ENCODE results near the gene CARD19. TPM values are rescaled to one million over a fixed set of nuclear protein-coding genes. Genes with fewer than 3 reads are reported as not detected.

CARD19 gene
- polyA plus RNA-seq, 1 donor (not counting 4 experiments of a cell fraction or from before 2014, with no cell fraction given) = 36.7 TPM

DNA sequence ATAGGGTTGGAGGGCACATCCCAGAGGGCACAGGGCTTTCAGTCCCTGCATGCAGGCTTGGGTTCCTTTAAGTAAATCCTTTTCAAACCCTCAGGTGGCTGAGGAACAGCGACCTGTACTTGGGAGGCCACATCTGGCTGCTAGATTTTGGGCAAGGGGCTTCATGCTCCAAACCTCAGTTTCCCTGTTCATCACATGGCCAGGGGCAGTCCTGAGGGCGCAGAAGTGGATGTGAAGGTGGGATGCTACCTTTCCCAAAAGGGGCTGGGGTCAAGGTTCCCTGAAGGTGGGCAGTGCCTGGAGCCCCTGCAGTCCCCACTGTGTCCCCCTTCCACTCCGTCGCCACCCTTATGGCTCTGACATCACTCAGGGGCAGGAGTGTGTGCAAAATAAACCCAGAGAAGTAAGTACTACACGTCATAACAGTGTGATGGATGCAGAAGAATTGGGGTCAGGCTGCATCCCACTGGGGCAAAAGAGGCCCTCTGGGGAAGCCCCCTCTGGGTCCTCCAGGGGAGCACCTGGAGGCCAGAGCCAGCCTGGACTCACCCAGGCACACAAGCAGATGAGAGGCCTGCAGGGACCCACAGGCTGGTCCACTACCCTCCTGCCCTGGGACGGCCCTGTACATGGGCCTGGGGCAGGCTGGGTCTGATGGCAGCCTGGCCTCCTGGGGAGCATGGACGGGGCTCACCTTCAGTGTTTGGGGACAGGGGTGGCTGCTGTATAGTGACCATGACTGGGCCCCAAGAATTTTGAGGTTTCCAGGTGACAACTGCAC lies 1.9 kb upstream of the CARD19 start:
- Histone ChIP-seq H3K27me3 (ENCODE audit: control insufficient read depth, extremely low read depth, insufficient read depth, low read length) (no peaks in the 10 kb centered on the region), H3K4me1 (ENCODE audit: control insufficient read depth, extremely low read depth, insufficient read depth, low read length) (peaks cover 28% of the 10 kb centered on the region), H3K4me3 (ENCODE audit: control insufficient read depth in 2 of 3, extremely low read depth in 1 of 3, insufficient read depth in 2 of 3, low read depth in 1 of 3, low read length in 3 of 3) (no peak overlapping the region), H3K79me2 (ENCODE audit: control insufficient read depth, insufficient read depth, low read length) (peaks cover 10% of the 10 kb centered on the region), H3K9me1 (ENCODE audit: control insufficient read depth, extremely low read depth, insufficient read depth, low read length) (peaks cover under 1% of the 10 kb centered on the region), H3K9ac (ENCODE audit: control insufficient read depth, extremely low read depth, insufficient read depth, low read length) (no peak overlapping the region), H3K36me3 (ENCODE audit: control insufficient read depth in 2 of 2, extremely low read depth in 1 of 2, insufficient read depth in 2 of 2, low read length in 2 of 2) (no peaks in the 10 kb centered on the region), H3K4me2 (ENCODE audit: control insufficient read depth, extremely low read depth, insufficient read depth, low read depth, low read length) (no peak overlapping the region), H4K20me1 (ENCODE audit: control insufficient read depth, extremely low read depth, insufficient read depth, low read length) (peaks cover under 1% of the 10 kb centered on the region), H3K27ac (ENCODE audit: control insufficient read depth, insufficient read depth, low read length) (no peak overlapping the region), H3K9me3 (ENCODE audit: control insufficient read depth, low read depth, low read length) (peaks cover 10% of the 10 kb centered on the region), H2AFZ (ENCODE audit: control insufficient read depth, low read length) (no peak overlapping the region)
- dilution Hi-C loops (cut with MboI; ENCODE audit: extremely low pct_ligation_motif_present, low sequenced_read_pairs) = no loop called here
- FAIRE-seq (no peak), DNase-seq (ENCODE audit: low read depth, low spot score) (no peak)
- TF ChIP-seq EZH2 (IDR thresholded peaks at IDR 0.05; ENCODE audit: low read length) = no peak
- TF ChIP-seq, protein P1, sequence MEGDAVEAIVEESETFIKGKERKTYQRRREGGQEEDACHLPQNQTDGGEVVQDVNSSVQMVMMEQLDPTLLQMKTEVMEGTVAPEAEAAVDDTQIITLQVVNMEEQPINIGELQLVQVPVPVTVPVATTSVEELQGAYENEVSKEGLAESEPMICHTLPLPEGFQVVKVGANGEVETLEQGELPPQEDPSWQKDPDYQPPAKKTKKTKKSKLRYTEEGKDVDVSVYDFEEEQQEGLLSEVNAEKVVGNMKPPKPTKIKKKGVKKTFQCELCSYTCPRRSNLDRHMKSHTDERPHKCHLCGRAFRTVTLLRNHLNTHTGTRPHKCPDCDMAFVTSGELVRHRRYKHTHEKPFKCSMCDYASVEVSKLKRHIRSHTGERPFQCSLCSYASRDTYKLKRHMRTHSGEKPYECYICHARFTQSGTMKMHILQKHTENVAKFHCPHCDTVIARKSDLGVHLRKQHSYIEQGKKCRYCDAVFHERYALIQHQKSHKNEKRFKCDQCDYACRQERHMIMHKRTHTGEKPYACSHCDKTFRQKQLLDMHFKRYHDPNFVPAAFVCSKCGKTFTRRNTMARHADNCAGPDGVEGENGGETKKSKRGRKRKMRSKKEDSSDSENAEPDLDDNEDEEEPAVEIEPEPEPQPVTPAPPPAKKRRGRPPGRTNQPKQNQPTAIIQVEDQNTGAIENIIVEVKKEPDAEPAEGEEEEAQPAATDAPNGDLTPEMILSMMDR (optimal IDR thresholded peaks at IDR 0.05 in 1 of 3, IDR thresholded peaks at IDR 0.05 in 1 of 3, conservative IDR thresholded peaks at IDR 0.05 in 1 of 3; ENCODE audit: extremely low read depth in 1 of 3, insufficient read depth in 2 of 3, low read length in 3 of 3) = no peak

DNA sequence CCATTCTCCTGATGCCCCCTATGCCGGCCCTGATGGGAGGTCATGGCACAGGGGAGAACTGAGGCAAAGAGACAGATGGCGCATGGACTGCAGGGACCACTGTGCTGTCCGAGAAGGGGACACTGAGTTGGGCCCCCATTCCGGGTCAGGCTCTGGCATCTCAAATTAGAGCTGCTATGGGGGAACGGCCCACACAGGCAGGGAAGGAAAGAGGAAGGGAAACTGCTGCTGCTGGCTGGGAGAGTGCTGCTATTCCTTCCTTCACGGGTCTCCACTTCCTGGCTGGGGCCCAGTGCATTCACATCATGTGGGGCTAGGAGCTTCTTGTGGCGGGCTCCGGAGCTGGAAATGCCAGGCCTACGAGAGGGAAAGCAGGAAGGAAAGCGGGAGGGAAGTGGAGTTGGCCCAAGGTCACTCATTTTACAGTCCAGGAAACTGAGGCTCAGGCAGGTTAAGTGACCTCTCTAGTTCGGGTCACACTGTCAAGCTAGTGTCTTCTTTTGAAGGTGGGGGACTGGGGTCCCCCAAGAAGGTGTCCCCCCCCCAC lies 1.3 kb upstream of the CARD19 start:
- H3K9me3 ChIP-seq (ENCODE audit: control insufficient read depth, low read depth, low read length) = peaks cover 7% of the 10 kb centered on the region
- no peaks in the 10 kb centered on the region for H3K36me3 ChIP-seq (ENCODE audit: control insufficient read depth in 2 of 2, extremely low read depth in 1 of 2, insufficient read depth in 2 of 2, low read length in 2 of 2)
- no peaks in the 10 kb centered on the region for H3K27me3 ChIP-seq (ENCODE audit: control insufficient read depth, extremely low read depth, insufficient read depth, low read length)
- TF ChIP-seq, protein P1 (optimal IDR thresholded peaks at IDR 0.05 in 1 of 3, IDR thresholded peaks at IDR 0.05 in 1 of 3, conservative IDR thresholded peaks at IDR 0.05 in 1 of 3; ENCODE audit: extremely low read depth in 1 of 3, insufficient read depth in 2 of 3, low read length in 3 of 3) = no peak
- no peak for TF ChIP-seq EZH2 (IDR thresholded peaks at IDR 0.05; ENCODE audit: low read length)
- H3K27ac ChIP-seq (ENCODE audit: control insufficient read depth, insufficient read depth, low read length) = peak overlapping the region; percentile 78
- peak overlapping the region; percentile 73 for H2AFZ ChIP-seq (ENCODE audit: control insufficient read depth, low read length)
- H3K4me2 ChIP-seq (ENCODE audit: control insufficient read depth, extremely low read depth, insufficient read depth, low read depth, low read length) = peak overlapping the region; percentile 73
- FAIRE-seq (no peak), DNase-seq (ENCODE audit: low read depth, low spot score) (no peak)
- H3K4me3 ChIP-seq (ENCODE audit: control insufficient read depth in 2 of 3, extremely low read depth in 1 of 3, insufficient read depth in 2 of 3, low read depth in 1 of 3, low read length in 3 of 3) = peak overlapping the region; percentile 34 to 56 (median 47)
- H3K79me2 ChIP-seq (ENCODE audit: control insufficient read depth, insufficient read depth, low read length) = peaks cover 16% of the 10 kb centered on the region
- H3K4me1 ChIP-seq (ENCODE audit: control insufficient read depth, extremely low read depth, insufficient read depth, low read length) = peaks cover 35% of the 10 kb centered on the region
- dilution Hi-C loops (cut with MboI; ENCODE audit: extremely low pct_ligation_motif_present, low sequenced_read_pairs) = no loop called here
- H4K20me1 ChIP-seq (ENCODE audit: control insufficient read depth, extremely low read depth, insufficient read depth, low read length) = peaks cover 5% of the 10 kb centered on the region
- H3K9ac ChIP-seq (ENCODE audit: control insufficient read depth, extremely low read depth, insufficient read depth, low read length) = peak overlapping the region; percentile 74
- H3K9me1 ChIP-seq (ENCODE audit: control insufficient read depth, extremely low read depth, insufficient read depth, low read length) = peaks cover 4% of the 10 kb centered on the region
